Spinal cord (tissue), 10 donors: ENCODE results near the gene RUFY4. TPM values are rescaled to one million over a fixed set of nuclear protein-coding genes. Genes with fewer than 3 reads are reported as not detected.
"Not testable (repeated sequence)": the region's sequence is repeated elsewhere in the genome, so short reads cannot be mapped to it uniquely, and the experiment has no call there.

Experiments
- DNase-seq, 6 donors: peaks; one replicate each; pipeline versions ENCODE4 v3.0.0 to v3.0.0-alpha.2; 2013 to 2015; ENCODE audit warnings: low spot score in 6 of 6, low read depth in 4 of 6
- H3K27ac ChIP-seq: one replicate; pipeline ENCODE4 v1.5.1; 2013; ENCODE audit warnings: low read depth, low read length, control low read depth
- H3K27me3 ChIP-seq: one replicate; pipeline ENCODE4 v1.6.1; 2013; ENCODE audit warnings: low read length; ENCODE audit not compliant: control insufficient read depth, insufficient read depth
- H3K36me3 ChIP-seq: one replicate; pipeline ENCODE4 v1.6.1; 2013; ENCODE audit warnings: low read length; ENCODE audit not compliant: control insufficient read depth, insufficient read depth
- H3K4me1 ChIP-seq: one replicate; pipeline ENCODE4 v1.6.1; 2013; ENCODE audit warnings: low read length; ENCODE audit not compliant: control insufficient read depth, insufficient read depth
- H3K4me3 ChIP-seq: one replicate; pipeline ENCODE4 v1.5.1; 2013; ENCODE audit warnings: low read depth, low read length, control low read depth
- H3K9me3 ChIP-seq: one replicate; pipeline ENCODE4 v1.6.1; 2013; ENCODE audit warnings: low read length; ENCODE audit not compliant: control insufficient read depth, insufficient read depth
- WGBS: methylation state at CpG from one replicate; pipeline ENCODE4 v1.1.5; 2013; ENCODE audit warnings: missing lambda C conversion rate; ENCODE audit not compliant: insufficient coverage; 5-methylcytosine and 5-hydroxymethylcytosine counted together
- polyA plus RNA-seq, 2 donors: library from polyadenylated mRNA; unstranded; fragments of 120-200 nt; gene quantifications; one replicate each; pipeline ENCODE4 v1.2.1, GENCODE V29; 2013; ENCODE audit not compliant: insufficient read length in 2 of 2
- total RNA-seq, 2 donors: library from RNA; depleted of rRNA in 1 of 2; stranded (reverse); fragments of 120-200 nt in 1 of 2; fragments of >200 nt in 1 of 2; gene quantifications; one replicate each; pipeline versions ENCODE4 v1.2.3 to v1.2.4, GENCODE V29; 2013 to 2014
- donor health status: healthy.

RUFY4 gene
- total and polyA plus RNA-seq, 4 donors: 0.06 to 0.67 (median 0.21) TPM

GRCh38 chr2:218095853-218096252 is 26.8 kb downstream of the RUFY4 start:
- DNase-seq: no peak
- WGBS: 80% methylated on average over 4 of the region's 8 CpGs
- H3K27ac ChIP-seq: no peak overlapping the region
- H3K4me3 ChIP-seq: no peak overlapping the region
- H3K4me1 ChIP-seq: no peaks in the 10 kb centered on the region
- no peaks in the 10 kb centered on the region for H3K9me3 ChIP-seq
- no peaks in the 10 kb centered on the region for H3K36me3 ChIP-seq
- H3K27me3 ChIP-seq: no peaks in the 10 kb centered on the region

GRCh38 chr2:218097975-218098374 is 28.9 kb downstream of the RUFY4 start:
- H3K36me3 ChIP-seq: no peaks in the 10 kb centered on the region
- no CpG with 5 or more reads among the region's 3 CpGs for WGBS
- H3K9me3 ChIP-seq: no peaks in the 10 kb centered on the region
- no peak for DNase-seq
- H3K4me3 ChIP-seq: no peak overlapping the region
- no peak overlapping the region for H3K27ac ChIP-seq
- no peaks in the 10 kb centered on the region for H3K4me1 ChIP-seq
- no peaks in the 10 kb centered on the region for H3K27me3 ChIP-seq

DNA sequence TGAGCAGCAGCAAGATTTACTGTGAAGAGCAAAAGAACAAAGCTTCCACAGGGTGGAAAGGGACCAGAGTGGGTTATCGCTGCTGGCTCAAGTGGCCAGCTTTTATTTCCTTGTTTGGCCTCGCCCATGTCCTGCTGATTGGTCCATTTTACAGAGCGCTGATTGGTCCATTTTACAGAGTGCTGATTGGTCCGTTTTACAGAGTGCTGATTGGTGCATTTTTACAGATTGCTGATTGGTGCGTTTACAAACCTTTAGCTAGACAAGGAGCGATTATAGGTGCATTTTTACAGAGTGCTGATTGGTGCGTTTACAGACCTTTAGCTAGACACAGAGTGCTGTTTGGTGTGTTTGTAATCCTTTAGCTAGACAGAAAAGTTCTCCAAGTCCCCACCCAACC is 39.8 kb downstream of the RUFY4 start:
- not testable (repeated sequence) for H3K27me3 ChIP-seq, H3K9me3 ChIP-seq, H3K4me3 ChIP-seq, DNase-seq, H3K36me3 ChIP-seq, H3K27ac ChIP-seq, H3K4me1 ChIP-seq
- 85% methylated on average over 5 of the region's 7 CpGs for WGBS

DNA sequence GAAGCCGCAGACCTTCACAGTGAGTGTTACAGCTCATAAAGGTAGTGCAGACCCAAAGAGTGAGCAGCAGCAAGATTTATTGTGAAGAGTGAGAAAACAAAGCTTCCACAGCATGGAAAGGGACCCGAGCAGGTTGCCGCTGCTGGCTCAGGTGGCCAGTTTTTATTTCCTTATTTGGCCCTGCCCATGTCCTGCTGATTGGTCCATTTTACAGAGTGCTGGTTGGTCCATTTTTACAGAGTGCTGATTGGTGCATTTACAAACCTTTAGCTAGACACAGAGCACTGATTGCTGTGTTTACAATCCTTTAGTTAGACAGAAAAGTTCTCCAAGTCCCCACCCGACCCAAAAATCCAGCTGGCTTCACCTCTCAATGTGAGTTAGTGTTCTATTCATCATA is 52.7 kb downstream of the RUFY4 start:
- not testable (repeated sequence) for H3K4me3 ChIP-seq, H3K27me3 ChIP-seq, H3K9me3 ChIP-seq, H3K27ac ChIP-seq, DNase-seq, H3K4me1 ChIP-seq, H3K36me3 ChIP-seq
- WGBS: 88% methylated on average over 3 of the region's 4 CpGs

GRCh38 chr2:218122286-218122685 is 53.2 kb downstream of the RUFY4 start:
- not testable (repeated sequence) for H3K27ac ChIP-seq, H3K9me3 ChIP-seq, H3K4me1 ChIP-seq, DNase-seq, H3K4me3 ChIP-seq, H3K27me3 ChIP-seq, H3K36me3 ChIP-seq

- H3K4me3 ChIP-seq: no peak overlapping the region
- no peak overlapping the region for H3K27ac ChIP-seq
- 73% methylated on average over 2 of the region's 4 CpGs for WGBS
- H3K4me1 ChIP-seq: no peaks in the 10 kb centered on the region
- no peaks in the 10 kb centered on the region for H3K9me3 ChIP-seq
- DNase-seq: no peak
- H3K27me3 ChIP-seq: no peaks in the 10 kb centered on the region
- H3K36me3 ChIP-seq: no peaks in the 10 kb centered on the region
These were observed 54.9 kb downstream of the RUFY4 start for GRCh38 chr2:218123986-218124385.

DNA sequence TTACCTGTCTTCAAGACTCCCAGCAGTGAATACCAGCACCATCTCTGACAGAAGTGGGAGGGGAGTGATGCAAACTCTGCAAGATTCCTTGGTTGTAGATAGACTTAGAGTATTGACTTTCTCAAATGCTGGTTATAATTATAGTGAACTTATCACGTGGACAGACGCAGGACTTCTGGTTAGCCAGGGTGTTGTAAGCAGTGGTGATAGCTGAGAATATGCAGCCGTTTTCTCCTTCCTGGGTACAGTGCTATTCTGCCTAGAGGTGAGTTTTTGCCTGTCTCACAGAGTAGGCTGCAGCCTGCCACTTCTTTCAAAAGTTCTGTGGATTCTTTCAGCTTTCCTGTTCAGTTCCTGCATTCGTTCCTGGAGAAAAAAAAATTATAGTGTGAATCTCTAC is 56.0 kb downstream of the RUFY4 start:
- H3K4me1 ChIP-seq: no peaks in the 10 kb centered on the region
- H3K36me3 ChIP-seq: no peaks in the 10 kb centered on the region
- no peak overlapping the region for H3K27ac ChIP-seq
- H3K9me3 ChIP-seq: no peaks in the 10 kb centered on the region
- no peak overlapping the region for H3K4me3 ChIP-seq
- no peaks in the 10 kb centered on the region for H3K27me3 ChIP-seq
- DNase-seq: no peak
- WGBS: 69% methylated on average over 4 of the region's 4 CpGs

GRCh38 chr2:218125626-218126080 is 56.6 kb downstream of the RUFY4 start, which contains the start of gene CXCR2:
Gene CXCR2, plus strand, starts transcription at chr2:218126028. Its CDS starts 8,774 bp downstream, at chr2:218134802.
- H3K36me3 ChIP-seq: no peaks in the 10 kb centered on the region
- no peaks in the 10 kb centered on the region for H3K4me1 ChIP-seq
- no peaks in the 10 kb centered on the region for H3K9me3 ChIP-seq
- H3K27me3 ChIP-seq: no peaks in the 10 kb centered on the region
- H3K4me3 ChIP-seq: no peak within 1 kb of the TSS
- no peak within 1 kb of the TSS for H3K27ac ChIP-seq
- WGBS: 61% methylated on average over 6 of the region's 8 CpGs
- no peak for DNase-seq

DNA sequence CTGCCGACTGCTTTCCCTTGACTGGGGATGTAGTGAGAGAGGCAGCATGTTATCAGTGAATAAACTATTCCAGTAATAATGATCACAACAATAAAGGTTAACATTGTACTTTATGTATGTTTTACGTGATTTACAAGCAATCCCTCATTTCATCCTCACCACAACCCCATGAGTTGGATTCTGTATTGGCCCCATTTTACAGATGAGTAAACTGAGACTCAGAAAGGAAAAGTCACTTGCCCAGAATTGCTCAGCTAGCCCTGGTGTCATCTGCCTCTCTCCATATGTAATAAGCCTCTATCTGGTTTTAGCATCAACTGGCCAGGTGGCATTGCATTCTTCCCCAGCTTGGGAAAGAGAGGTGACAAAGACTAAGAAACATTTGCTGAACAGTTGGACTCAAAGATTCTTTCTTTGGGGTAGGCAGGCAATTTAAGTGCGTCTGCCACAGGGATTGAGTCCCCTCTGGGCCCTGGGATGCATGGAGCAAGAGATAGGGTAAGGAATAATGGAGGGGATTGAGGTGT is 58.9 kb downstream of the RUFY4 start:
- WGBS: 58% methylated on average over 1 of the region's 3 CpGs
- DNase-seq: no peak
- Histone ChIP-seq H3K4me1 (no peaks in the 10 kb centered on the region), H3K4me3 (no peak overlapping the region), H3K27ac (no peak overlapping the region), H3K27me3 (no peaks in the 10 kb centered on the region), H3K9me3 (no peaks in the 10 kb centered on the region), H3K36me3 (no peaks in the 10 kb centered on the region)

- WGBS: 89% methylated on average over 5 of the region's 6 CpGs
- Histone ChIP-seq H3K4me3 (no peak overlapping the region), H3K36me3 (no peaks in the 10 kb centered on the region), H3K4me1 (no peaks in the 10 kb centered on the region), H3K9me3 (no peaks in the 10 kb centered on the region), H3K27me3 (no peaks in the 10 kb centered on the region), H3K27ac (no peak overlapping the region)
- DNase-seq: no peak
These were observed 59.9 kb downstream of the RUFY4 start for GRCh38 chr2:218128781-218129457.
